ENCODE results near the gene ZFAND2A.
A peak's percentile ranks its signal among the peaks of the same experiment; 100 is the strongest.
"Not testable (repeated sequence)": the region's sequence is repeated elsewhere in the genome, so short reads cannot be mapped to it uniquely, and the experiment has no call there.

The ZFAND2A gene

GRCh38 chr7:1175967-1176851, 16.2 kb upstream of the ZFAND2A start:
- DNase-seq (ENCODE audit: low spot score), result peak; percentile 48
- FAIRE-seq, result no peak

DNA sequence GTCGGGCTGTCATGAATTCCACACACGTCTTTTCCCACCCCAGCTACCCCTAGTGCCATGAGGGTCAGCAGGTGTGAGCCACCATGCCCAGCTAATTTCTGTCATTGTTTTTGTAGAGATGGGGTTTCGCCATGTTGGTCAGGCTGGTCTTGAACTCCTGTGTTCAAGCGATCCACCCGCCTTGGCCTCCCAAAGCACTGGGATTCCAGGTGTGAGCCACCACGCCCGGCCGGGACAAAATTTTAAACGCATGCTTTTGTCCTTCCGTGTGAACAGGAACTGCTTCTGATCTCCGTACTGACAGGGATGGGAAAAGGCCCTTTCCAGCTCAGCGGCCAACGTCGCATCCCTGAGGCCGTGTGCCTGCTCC, 15.6 kb upstream of the ZFAND2A start:
- FAIRE-seq (no peak), DNase-seq (ENCODE audit: low spot score) (no peak)

- DNase-seq (ENCODE audit: low spot score), result no peak
- FAIRE-seq, result no peak
Measured at GRCh38 chr7:1174881-1175596, 15.0 kb upstream of the ZFAND2A start.

- no peak for DNase-seq (ENCODE audit: low spot score)
- no peak for FAIRE-seq
Measured at GRCh38 chr7:1174002-1174401, 14.0 kb upstream of the ZFAND2A start.

DNA sequence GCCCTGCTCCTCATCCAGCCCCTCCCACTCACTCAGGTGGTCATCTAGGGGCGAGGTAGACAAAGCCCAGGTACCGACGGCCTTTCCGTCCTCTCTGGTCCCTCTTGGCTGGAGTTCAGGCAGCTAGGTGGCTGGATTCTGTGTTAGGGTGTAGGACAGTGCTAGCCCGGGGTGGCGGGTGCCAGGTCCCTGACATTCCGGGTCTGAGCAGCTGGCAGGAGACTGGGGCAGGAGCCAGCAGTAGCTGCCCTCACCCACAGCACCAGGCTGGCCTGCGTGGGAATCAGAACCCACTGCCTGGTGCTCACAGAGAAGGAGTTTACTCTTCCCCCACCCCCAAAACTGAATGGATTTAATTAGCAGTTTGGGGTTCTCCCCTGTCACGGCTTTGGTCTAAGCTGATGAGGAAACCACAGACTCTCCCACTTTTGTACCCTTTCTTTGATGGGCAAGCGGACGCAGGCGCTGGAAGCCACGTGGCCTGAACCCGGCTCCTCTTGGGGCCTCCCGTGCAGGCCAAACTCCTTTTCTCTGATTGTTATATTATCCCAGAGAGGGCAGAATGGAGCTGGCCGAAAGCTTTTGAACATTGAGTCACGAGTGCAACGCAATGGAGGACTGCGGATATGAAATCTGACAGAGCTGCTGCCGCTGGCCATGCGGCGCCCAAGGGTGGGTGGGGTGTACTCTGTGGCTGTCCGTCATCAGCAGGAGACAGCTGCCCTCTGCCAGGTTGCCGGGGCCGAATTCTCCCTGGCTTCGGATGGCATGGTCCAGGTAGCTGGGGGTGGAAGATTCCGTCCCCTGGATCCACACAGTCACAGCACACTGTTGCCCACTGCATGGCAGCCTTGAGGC, 12.9 kb upstream of the ZFAND2A start:
- no peak for FAIRE-seq
- DNase-seq (ENCODE audit: low spot score), result no peak

- not testable (repeated sequence) for FAIRE-seq; DNase-seq (ENCODE audit: low spot score)
Measured at GRCh38 chr7:1171516-1171915, 11.5 kb upstream of the ZFAND2A start.

DNA sequence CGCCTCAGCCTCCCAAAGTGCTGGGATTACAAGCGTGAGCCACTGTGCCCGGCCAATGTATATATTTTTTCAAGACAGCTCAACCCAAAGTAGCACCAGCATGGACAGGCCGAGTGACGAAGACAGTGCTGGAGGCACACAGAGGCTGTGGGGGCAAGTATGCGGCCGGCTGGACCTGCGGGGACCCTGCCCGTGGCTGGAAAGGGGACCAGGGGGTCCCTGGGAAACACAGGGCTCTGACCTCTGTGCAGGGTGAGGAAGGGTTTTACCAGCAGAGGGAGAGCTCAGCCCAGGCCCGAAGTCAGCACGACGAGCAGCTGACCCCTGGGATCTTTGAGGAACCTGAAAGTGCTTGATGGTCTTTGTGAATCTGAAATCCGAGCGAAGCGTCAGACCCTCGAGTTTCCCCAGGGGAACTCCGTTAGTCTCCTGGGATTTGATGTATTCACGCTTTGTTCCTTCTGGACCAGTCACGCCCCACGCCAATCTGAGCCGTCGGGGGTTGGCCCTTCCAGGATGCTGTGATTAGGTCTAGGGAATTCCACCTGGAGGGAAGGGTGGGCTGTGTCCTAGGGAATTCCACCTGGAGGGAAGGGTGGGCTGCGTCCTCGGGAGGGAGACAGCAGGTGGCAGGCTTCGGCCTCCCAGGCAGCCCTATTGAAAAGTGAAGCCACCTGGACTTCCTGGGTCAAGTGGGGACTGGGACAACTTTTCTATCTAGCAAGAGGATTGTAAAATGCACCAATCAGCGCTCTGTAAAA, 10.9 kb upstream of the ZFAND2A start:
- no peak for DNase-seq (ENCODE audit: low spot score)
- no peak for FAIRE-seq

- peak; percentile 4 for DNase-seq (ENCODE audit: low spot score)
- FAIRE-seq, result no peak
Measured at GRCh38 chr7:1169409-1170368, 9.7 kb upstream of the ZFAND2A start.

DNA sequence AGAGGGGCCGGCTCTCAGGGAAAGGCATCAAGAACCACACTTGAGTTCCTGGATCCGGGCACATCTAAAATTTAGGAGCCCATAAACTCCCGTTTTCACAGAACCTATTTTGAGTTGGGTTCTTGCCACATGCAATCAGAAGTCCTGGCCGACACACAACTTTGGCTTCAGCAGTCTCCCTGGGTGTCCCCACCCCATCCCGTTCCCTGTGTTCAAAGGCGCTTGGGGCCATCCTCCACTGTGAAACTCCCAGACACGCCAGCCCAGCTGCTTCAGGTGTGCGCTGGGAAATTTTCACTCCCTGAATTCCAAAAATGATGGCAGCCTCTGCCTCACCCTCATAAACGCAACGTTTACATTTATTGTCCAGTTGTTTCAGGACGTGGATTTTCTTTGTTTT, 8.4 kb upstream of the ZFAND2A start:
- DNase-seq (ENCODE audit: low spot score) (no peak), FAIRE-seq (no peak)

DNA sequence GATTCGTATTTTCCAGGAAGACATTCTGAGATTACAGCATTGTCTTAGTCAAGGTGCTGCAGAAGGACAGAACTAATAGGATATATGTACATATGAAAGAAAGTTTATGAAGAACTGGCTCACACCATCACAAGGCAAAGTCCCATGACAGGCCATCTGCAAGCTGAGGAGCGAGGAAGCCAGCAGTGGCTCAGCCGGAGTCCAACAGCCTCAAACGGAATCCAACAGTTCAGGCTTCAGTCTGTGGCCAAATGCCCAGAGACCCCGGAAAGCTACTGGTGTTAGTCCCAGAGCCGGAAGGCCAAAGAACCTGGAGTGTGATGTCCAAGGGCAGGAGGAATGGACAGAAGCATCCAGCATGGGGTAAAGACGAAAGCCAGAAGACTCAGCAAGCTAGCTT, 4.4 kb upstream of the ZFAND2A start:
- DNase-seq (ENCODE audit: low spot score) (no peak), FAIRE-seq (no peak)

DNA sequence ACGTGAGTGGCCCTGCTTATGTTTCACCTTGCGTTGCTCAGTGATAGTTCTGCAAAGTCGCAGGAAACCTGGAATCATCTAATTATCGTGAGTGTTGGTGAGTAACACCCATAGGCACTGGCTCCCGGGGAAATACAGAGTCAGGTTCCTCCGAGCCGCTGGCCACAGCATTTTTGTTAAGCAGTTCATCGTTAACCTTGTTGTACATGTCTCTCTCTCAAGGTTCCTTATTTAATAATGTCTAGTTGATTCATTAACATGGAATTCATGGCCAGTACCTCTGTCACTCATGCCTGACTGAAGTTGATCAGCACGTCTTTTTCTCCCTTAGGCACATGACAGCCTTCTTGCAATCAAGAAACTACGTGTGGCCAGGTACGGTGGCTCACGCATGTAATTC, 3.1 kb upstream of the ZFAND2A start:
- no peak for FAIRE-seq
- DNase-seq (ENCODE audit: low spot score), result no peak

DNA sequence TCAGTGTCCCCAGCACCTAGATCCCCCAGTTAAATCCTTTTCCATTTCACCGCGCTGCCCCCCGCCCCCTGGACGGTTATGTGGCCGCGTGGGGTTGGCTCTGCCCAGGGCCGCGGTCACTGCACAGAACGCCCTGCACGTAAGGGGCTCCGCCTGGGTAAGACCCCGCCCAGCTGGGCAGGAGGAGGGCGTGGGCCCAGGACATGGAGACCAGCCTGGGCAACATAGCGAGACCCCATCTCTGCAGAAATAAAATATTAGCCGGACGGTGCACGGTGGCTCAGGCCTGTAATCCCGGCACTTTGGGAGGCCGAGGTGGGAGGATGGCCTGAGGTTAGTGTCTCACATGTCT, 650 bp upstream of the ZFAND2A start:
- no peak for FAIRE-seq

DNA sequence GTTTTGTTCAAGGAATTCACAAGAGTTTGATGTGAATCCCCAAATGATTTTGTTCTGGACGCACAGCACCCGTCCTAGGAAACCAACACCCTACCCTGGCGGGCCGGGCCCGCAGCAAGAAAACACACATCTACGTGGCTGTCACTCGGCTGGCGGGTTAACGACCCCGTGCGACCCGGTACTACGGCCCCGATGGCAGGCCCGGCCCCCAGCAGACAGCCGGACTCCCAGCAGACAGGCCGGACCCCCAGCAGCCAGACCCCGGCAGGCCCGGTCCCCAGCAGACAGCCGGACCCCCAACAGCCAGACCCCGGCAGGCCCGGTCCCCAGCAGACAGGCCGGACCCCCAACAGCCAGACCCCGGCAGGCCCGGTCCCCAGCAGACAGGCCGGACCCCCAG, 765 bp downstream of the ZFAND2A start:
- DNase-seq (ENCODE audit: low spot score); FAIRE-seq: not testable (repeated sequence)

More for the DNA sequence above, 650 bp upstream of the ZFAND2A start:
- no peak for DNase-seq (ENCODE audit: low spot score)

- FAIRE-seq, result no peak
- DNase-seq (ENCODE audit: low spot score), result no peak
Measured at GRCh38 chr7:1158203-1159126, 1.5 kb downstream of the ZFAND2A start.

DNA sequence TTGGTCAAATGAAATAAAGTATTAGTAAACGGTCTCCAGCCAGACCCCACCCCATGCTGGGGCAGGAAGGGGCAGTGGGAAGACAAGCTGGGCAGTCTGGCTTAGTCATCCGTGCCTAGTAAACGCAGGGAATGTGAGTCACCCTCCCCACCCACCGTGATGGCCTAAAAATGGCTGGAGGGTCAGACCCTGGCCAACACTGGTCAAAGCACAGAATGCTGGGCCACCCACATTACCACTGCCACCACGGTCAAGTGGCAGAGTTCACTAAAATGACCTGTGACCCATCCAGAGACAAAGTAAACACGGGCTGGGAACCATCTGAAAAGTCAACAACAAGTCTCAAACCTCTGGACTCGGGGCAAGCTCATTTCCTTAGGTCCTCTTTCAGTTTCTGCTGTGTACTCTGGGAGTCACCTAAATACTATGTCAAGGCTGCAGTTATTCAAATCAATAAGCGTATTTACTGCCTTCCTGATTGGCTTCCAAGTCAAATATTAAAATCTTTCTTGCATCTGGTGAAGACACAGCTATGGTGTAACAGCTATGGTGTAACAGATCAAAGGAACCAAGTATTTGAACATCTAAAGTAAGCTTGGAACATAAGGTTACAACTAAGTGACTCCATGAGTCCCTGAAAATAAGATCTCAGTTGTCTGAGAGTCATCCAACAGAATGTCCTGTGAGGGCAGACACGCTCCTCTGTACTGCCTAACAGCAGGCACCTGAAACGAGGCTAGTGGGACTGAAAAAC, 3.0 kb downstream of the ZFAND2A start:
- peak; percentile 35 for DNase-seq (ENCODE audit: low spot score)
- FAIRE-seq, result no peak

DNA sequence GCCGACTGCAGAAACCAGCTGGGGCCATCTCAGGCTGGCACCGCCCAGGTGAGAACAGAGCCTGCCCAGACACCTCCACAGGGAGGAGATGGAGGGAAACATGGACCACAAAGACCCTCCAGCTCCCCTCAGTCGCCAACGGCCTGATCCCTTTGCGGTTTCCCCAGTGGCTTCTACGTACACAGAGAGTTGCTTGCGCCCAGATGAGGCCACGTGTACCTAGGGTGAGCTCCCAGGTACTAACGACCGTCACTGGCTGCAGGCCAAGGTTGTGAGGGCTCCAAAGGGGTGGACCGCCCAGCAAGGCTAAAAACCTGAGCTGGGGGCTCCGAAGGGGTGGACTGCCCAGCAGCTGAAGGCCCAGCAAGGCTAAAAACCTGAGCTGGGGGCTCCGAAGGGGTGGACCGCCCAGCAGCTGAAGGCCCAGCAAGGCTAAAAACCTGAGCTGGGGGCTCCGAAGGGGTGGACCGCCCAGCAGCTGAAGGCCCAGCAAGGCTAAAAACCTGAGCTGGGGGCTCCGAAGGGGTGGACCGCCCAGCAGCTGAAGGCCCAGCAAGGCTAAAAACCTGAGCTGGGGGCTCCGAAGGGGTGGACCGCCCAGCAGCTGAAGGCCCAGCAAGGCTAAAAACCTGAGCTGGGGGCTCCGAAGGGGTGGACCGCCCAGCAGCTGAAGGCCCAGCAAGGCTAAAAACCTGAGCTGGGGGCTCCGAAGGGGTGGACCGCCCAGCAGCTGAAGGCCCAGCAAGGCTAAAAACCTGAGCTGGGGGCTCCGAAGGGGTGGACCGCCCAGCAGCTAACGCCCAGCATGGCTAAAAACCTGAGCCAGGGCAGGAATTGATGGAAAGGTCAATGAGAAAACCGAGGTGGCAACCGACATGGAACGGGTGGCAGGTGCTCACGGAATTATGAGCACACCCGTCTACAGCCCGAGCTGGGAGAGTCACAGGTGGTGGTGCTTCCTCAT, 3.9 kb downstream of the ZFAND2A start:
- FAIRE-seq; DNase-seq (ENCODE audit: low spot score): not testable (repeated sequence)

- FAIRE-seq (no peak), DNase-seq (ENCODE audit: low spot score) (no peak)
Measured at GRCh38 chr7:1154172-1154739, 5.7 kb downstream of the ZFAND2A start.
